ENCODE data around the gene ANKMY1.

The ANKMY1 gene

GRCh38 chr2:240431661-240432424, 125.9 kb downstream of the ANKMY1 start:
- no peaks in the 10 kb centered on the region for H3K36me3 ChIP-seq (ENCODE audit: low read length)
- H2AFZ ChIP-seq (ENCODE audit: low read depth, low read length, severe bottlenecking): no peak overlapping the region
- H3K79me2 ChIP-seq (ENCODE audit: insufficient read depth, low read length): no peaks in the 10 kb centered on the region
- H3F3A ChIP-seq (ENCODE audit: insufficient read depth): no peaks in the 10 kb centered on the region
- no peak overlapping the region for H3K27ac ChIP-seq (ENCODE audit: low read depth, low read length)
- no peaks in the 10 kb centered on the region for H3K9me3 ChIP-seq (ENCODE audit: insufficient read depth, low read length)
- no peaks in the 10 kb centered on the region for H3K9me2 ChIP-seq (replicated peaks; ENCODE audit: insufficient read depth, low read length)
- no peak overlapping the region for H3K9ac ChIP-seq (ENCODE audit: low read length)
- TF ChIP-seq EZH2phosphoT487 (conservative IDR thresholded peaks at IDR 0.05; ENCODE audit: low read length): no peak
- no peak for TF ChIP-seq CTCF (IDR thresholded peaks at IDR 0.05; ENCODE audit: insufficient read depth, low read length, poor library complexity, severe bottlenecking)
- H3K4me3 ChIP-seq (ENCODE audit: insufficient read depth, low read length, poor library complexity, severe bottlenecking): no peak overlapping the region
- H3K4me2 ChIP-seq (ENCODE audit: low read depth, low read length, poor library complexity, severe bottlenecking): no peak overlapping the region
- no peaks in the 10 kb centered on the region for H4K20me1 ChIP-seq (ENCODE audit: low read depth, low read length)
- no peaks in the 10 kb centered on the region for H3K27me3 ChIP-seq (ENCODE audit: low read length)

GRCh38 chr2:240431271-240431660, 126.5 kb downstream of the ANKMY1 start:
- Histone ChIP-seq H3K4me2 (ENCODE audit: low read depth, low read length, poor library complexity, severe bottlenecking) (no peak overlapping the region), H3K9ac (ENCODE audit: low read length) (no peak overlapping the region), H3K27me3 (ENCODE audit: low read length) (no peaks in the 10 kb centered on the region), H3K79me2 (ENCODE audit: insufficient read depth, low read length) (no peaks in the 10 kb centered on the region), H3K9me3 (ENCODE audit: insufficient read depth, low read length) (no peaks in the 10 kb centered on the region), H3K36me3 (ENCODE audit: low read length) (no peaks in the 10 kb centered on the region), H3K9me2 (replicated peaks; ENCODE audit: insufficient read depth, low read length) (no peaks in the 10 kb centered on the region), H3K27ac (ENCODE audit: low read depth, low read length) (no peak overlapping the region), H3K4me3 (ENCODE audit: insufficient read depth, low read length, poor library complexity, severe bottlenecking) (no peak overlapping the region), H3F3A (ENCODE audit: insufficient read depth) (no peaks in the 10 kb centered on the region), H4K20me1 (ENCODE audit: low read depth, low read length) (no peaks in the 10 kb centered on the region), H2AFZ (ENCODE audit: low read depth, low read length, severe bottlenecking) (no peak overlapping the region)
- TF ChIP-seq CTCF (IDR thresholded peaks at IDR 0.05; ENCODE audit: insufficient read depth, low read length, poor library complexity, severe bottlenecking) (no peak), EZH2phosphoT487 (conservative IDR thresholded peaks at IDR 0.05; ENCODE audit: low read length) (no peak)

- Histone ChIP-seq H3K27me3 (ENCODE audit: low read length) (no peaks in the 10 kb centered on the region), H3K79me2 (ENCODE audit: insufficient read depth, low read length) (no peaks in the 10 kb centered on the region), H3K4me2 (ENCODE audit: low read depth, low read length, poor library complexity, severe bottlenecking) (no peak overlapping the region), H3K27ac (ENCODE audit: low read depth, low read length) (no peak overlapping the region), H4K20me1 (ENCODE audit: low read depth, low read length) (no peaks in the 10 kb centered on the region), H3K9ac (ENCODE audit: low read length) (no peak overlapping the region), H3K36me3 (ENCODE audit: low read length) (no peaks in the 10 kb centered on the region), H3F3A (ENCODE audit: insufficient read depth) (no peaks in the 10 kb centered on the region), H3K9me2 (replicated peaks; ENCODE audit: insufficient read depth, low read length) (no peaks in the 10 kb centered on the region), H3K4me3 (ENCODE audit: insufficient read depth, low read length, poor library complexity, severe bottlenecking) (no peak overlapping the region), H2AFZ (ENCODE audit: low read depth, low read length, severe bottlenecking) (no peak overlapping the region), H3K9me3 (ENCODE audit: insufficient read depth, low read length) (no peaks in the 10 kb centered on the region)
- no peak for TF ChIP-seq CTCF (IDR thresholded peaks at IDR 0.05; ENCODE audit: insufficient read depth, low read length, poor library complexity, severe bottlenecking)
- no peak for TF ChIP-seq EZH2phosphoT487 (conservative IDR thresholded peaks at IDR 0.05; ENCODE audit: low read length)
Observed at GRCh38 chr2:240430595-240430994, 127.2 kb downstream of the ANKMY1 start.

Measured in SU-DHL-6 (cell line).